Keratinocyte (primary cell): Measurements from ENCODE around the gene SERPIND1.
"Not testable (repeated sequence)": the region's sequence is repeated elsewhere in the genome, so short reads cannot be mapped to it uniquely, and the experiment has no call there.

Experiments
- CTCF ChIP-seq, 3 experiments: IDR thresholded peaks in 1 of 3; conservative IDR thresholded peaks in 1 of 3; optimal IDR thresholded peaks in 1 of 3; 2 replicates in 2 of 3; 3 replicates in 1 of 3; pipeline versions ENCODE3 to v1.5.1; 2011; ENCODE audit warnings: low read length in 3 of 3, mild to moderate bottlenecking in 3 of 3, moderate library complexity in 2 of 3, control low read depth in 1 of 3, inconsistent platforms in 1 of 3; ENCODE audit not compliant: insufficient read depth in 2 of 3; ENCODE audit errors: extremely low read depth in 1 of 3
- EZH2 ChIP-seq: IDR thresholded peaks from one replicate; pipeline ENCODE4 v1.6.1; 2012; ENCODE audit warnings: inconsistent platforms, mild to moderate bottlenecking, low read length, moderate library complexity

GRCh38 chr22:20821717-20822239 is 47.9 kb downstream of the SERPIND1 start:
- not testable (repeated sequence) for TF ChIP-seq CTCF (optimal IDR thresholded peaks at IDR 0.05 in 1 of 3, IDR thresholded peaks at IDR 0.05 in 1 of 3, conservative IDR thresholded peaks at IDR 0.05 in 1 of 3; ENCODE audit: extremely low read depth in 1 of 3, insufficient read depth in 2 of 3, low read length in 3 of 3); EZH2
